ENCODE data around the gene CDH24.
A peak's percentile ranks its signal among the peaks of the same experiment; 100 is the strongest.

Gene CDH24, protein sequence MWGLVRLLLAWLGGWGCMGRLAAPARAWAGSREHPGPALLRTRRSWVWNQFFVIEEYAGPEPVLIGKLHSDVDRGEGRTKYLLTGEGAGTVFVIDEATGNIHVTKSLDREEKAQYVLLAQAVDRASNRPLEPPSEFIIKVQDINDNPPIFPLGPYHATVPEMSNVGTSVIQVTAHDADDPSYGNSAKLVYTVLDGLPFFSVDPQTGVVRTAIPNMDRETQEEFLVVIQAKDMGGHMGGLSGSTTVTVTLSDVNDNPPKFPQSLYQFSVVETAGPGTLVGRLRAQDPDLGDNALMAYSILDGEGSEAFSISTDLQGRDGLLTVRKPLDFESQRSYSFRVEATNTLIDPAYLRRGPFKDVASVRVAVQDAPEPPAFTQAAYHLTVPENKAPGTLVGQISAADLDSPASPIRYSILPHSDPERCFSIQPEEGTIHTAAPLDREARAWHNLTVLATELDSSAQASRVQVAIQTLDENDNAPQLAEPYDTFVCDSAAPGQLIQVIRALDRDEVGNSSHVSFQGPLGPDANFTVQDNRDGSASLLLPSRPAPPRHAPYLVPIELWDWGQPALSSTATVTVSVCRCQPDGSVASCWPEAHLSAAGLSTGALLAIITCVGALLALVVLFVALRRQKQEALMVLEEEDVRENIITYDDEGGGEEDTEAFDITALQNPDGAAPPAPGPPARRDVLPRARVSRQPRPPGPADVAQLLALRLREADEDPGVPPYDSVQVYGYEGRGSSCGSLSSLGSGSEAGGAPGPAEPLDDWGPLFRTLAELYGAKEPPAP

DNA sequence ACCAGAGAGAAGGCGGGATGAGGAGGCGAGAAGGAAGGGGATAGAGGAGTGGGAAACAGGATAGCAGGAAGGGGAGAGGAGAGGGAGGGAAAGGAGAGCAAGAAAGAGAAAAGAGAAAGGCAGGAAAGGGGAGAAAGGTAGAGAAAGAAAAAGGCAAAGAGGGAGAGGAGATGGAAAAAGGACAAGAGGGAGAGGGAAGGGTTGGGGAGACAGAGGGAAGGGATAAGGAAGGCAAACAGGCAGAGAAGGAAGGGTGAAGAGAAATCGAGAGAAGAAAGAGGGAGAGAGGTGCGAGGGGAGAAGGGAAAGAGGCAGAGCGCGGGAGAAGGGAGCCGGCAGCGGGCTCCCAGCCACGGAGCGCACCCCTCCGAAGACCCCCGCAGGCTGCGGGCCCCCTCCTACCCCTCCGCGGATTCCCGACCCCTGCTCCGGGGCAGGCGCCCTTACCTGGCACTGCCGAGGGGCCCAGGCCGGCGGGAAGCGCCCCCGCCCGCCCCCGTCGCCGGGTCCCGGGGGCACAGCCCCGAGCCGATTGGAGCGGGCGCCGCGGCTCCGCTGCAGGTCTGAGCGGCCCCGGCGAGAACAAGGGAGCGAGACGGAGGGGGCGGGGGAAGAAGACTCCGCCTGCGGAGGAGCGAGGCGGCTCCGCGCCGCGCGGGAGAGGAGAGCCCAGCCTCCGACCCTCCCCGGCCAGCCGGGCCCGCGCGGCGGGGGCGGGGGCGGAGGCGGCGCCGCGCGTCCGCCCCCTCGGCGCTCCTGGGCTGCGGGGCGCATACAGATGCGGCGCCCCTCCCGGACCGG lies at the start of gene CDH24:
TSS of gene CDH24 (minus strand) at position 565 of the 801 bp plus-strand sequence. CDS start 1,787 bp downstream, outside the sequence.
- Histone ChIP-seq H3K36me3 (ENCODE audit: control insufficient read depth in 1 of 2, insufficient read depth in 2 of 2, low read length in 2 of 2) (peaks cover 25 to 31% of the 10 kb centered on the region in 2 donors), H3K27ac (ENCODE audit: low read length) (no peak within 1 kb of the TSS), H3K9me3 (ENCODE audit: control insufficient read depth in 1 of 2, low read length in 2 of 2) (no peaks in the 10 kb centered on the region), H3K4me3 (ENCODE audit: low read depth in 1 of 2, low read length in 2 of 2) (peak within 1 kb of the TSS; percentile 57 to 81), H3K4me1 (ENCODE audit: control insufficient read depth in 1 of 2, insufficient read depth in 2 of 2, low read length in 2 of 2) (peaks cover 10 to 27% of the 10 kb centered on the region in 2 donors), H3K27me3 (ENCODE audit: low read depth, low read length) (no peaks in the 10 kb centered on the region)

DNA sequence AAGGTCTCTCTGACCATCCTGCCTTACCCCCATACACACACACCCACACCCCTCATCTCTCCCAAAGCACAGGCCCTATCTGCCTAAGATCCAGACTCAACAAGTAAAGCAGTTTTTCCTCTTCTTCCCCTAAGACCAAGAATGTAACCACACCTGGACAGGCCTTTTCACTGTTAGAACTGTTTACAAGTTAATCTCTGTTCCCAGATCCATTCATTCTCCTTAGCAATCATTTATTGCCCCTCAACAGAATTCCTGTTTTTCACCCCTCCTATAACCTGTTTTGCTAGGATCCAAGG lies 49.4 kb upstream of the CDH24 start:
- Histone ChIP-seq H3K9me3 (ENCODE audit: control insufficient read depth in 1 of 2, low read length in 2 of 2) (no peaks in the 10 kb centered on the region), H3K4me1 (ENCODE audit: control insufficient read depth in 1 of 2, insufficient read depth in 2 of 2, low read length in 2 of 2) (peaks cover 0 to 6% of the 10 kb centered on the region in 2 donors), H3K36me3 (ENCODE audit: control insufficient read depth in 1 of 2, insufficient read depth in 2 of 2, low read length in 2 of 2) (no peaks in the 10 kb centered on the region), H3K27ac (ENCODE audit: low read length) (no peak overlapping the region), H3K27me3 (ENCODE audit: low read depth, low read length) (no peaks in the 10 kb centered on the region), H3K4me3 (ENCODE audit: low read depth in 1 of 2, low read length in 2 of 2) (no peak overlapping the region)

DNA sequence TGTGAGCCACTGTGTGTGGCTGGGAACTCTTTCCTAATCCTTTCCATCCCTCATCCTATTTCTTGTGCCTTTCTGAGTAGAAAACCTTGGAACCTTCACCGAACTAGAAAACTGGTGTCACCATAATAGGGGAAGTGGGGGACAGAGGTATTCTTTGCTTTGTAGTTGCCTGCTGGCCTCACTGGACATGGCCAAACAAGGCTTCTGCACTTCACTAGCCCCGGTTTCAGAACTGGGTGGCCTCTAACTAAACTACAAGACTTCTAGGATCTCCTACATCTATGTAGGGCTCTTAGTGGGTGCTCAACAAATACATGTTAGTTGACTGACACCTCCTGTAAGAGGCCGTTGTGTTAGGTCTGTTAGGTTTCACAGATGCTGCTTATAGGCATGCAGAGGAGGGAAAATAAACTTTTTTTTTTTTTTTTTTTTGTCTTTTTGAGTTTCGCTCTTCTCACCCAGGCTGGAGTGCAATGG lies 48.1 kb upstream of the CDH24 start:
- H3K4me1 ChIP-seq (ENCODE audit: control insufficient read depth in 1 of 2, insufficient read depth in 2 of 2, low read length in 2 of 2) = peaks cover 0 to 6% of the 10 kb centered on the region in 2 donors
- no peak overlapping the region for H3K27ac ChIP-seq (ENCODE audit: low read length)
- no peaks in the 10 kb centered on the region for H3K36me3 ChIP-seq (ENCODE audit: control insufficient read depth in 1 of 2, insufficient read depth in 2 of 2, low read length in 2 of 2)
- no peak overlapping the region for H3K4me3 ChIP-seq (ENCODE audit: low read depth in 1 of 2, low read length in 2 of 2)
- no peaks in the 10 kb centered on the region for H3K9me3 ChIP-seq (ENCODE audit: control insufficient read depth in 1 of 2, low read length in 2 of 2)
- H3K27me3 ChIP-seq (ENCODE audit: low read depth, low read length) = no peaks in the 10 kb centered on the region

DNA sequence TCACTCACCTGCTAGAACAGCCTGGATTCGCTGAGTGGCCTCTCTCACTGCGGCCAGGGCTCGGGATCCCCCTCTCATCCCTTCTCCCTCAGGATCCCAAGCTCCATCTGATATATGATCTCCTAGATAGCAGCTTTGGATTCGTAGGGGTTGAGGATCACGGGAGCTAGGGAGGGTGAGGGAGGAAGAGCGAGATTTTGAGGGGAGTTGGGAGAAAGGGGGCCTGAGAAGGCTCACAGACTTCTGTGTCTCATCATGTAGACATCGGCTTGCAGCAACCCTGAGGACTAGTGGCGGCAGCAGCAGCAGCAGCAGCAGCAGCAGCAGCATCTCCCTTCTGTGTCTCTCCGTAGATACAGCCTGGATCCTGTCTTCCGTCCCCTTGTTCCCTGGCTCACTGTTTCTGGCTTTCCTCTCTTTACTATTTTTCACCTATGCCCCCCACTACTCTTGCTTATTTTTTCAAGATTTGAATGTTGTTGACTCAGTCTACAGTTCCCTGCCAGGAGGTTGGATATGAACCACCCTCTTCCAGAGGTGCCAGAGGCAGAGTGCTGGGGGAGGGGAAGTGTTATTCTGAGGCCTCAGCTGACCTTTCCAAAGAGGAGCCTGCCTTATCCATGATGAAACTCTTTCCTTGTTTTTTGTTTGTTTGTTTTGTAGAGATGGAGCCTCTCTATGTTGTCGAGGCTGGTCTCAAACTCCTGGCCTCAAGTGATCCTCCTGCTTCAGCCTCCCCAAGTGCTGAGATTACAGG lies 47.4 kb upstream of the CDH24 start, which contains the start of gene CIROP:
TSS of gene CIROP (minus strand) at position 399 of the 757 bp plus-strand sequence. CDS start at position 330, 69 bp downstream.
- H3K9me3 ChIP-seq (ENCODE audit: control insufficient read depth in 1 of 2, low read length in 2 of 2) = no peaks in the 10 kb centered on the region
- no peak within 1 kb of the TSS for H3K27ac ChIP-seq (ENCODE audit: low read length)
- no peaks in the 10 kb centered on the region for H3K27me3 ChIP-seq (ENCODE audit: low read depth, low read length)
- no peak within 1 kb of the TSS for H3K4me3 ChIP-seq (ENCODE audit: low read depth in 1 of 2, low read length in 2 of 2)
- peaks cover 0 to 6% of the 10 kb centered on the region in 2 donors for H3K4me1 ChIP-seq (ENCODE audit: control insufficient read depth in 1 of 2, insufficient read depth in 2 of 2, low read length in 2 of 2)
- H3K36me3 ChIP-seq (ENCODE audit: control insufficient read depth in 1 of 2, insufficient read depth in 2 of 2, low read length in 2 of 2) = no peaks in the 10 kb centered on the region

DNA sequence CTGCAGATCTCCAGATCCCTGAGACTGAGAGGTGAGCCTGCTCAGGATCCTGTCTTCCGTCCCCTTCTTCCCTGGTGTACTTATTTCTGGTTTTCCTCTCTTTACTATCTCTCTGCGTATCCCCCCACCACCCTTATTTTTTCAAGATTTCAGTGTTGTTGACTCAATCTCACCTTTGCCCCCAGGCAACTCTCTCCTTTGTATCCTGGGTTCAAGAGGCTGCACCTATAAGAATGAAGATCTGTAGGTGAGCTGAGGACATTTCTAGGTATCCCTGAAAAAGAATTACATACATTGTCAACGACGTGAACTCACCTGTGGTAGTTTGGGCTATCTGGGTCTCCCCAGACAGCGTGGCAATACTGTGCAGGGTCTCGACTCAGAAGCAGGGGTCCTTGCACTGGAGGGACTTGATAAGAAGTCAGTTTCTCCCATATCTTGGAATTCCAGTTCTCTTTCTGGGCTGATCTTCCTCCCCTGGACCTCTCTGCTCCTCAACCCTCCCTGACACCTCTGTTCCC lies 46.8 kb upstream of the CDH24 start:
- H3K4me3 ChIP-seq (ENCODE audit: low read depth in 1 of 2, low read length in 2 of 2) = no peak overlapping the region
- H3K4me1 ChIP-seq (ENCODE audit: control insufficient read depth in 1 of 2, insufficient read depth in 2 of 2, low read length in 2 of 2) = peaks cover 0 to 6% of the 10 kb centered on the region in 2 donors
- peaks cover 0 to 3% of the 10 kb centered on the region in 2 donors for H3K36me3 ChIP-seq (ENCODE audit: control insufficient read depth in 1 of 2, insufficient read depth in 2 of 2, low read length in 2 of 2)
- H3K27me3 ChIP-seq (ENCODE audit: low read depth, low read length) = no peaks in the 10 kb centered on the region
- H3K27ac ChIP-seq (ENCODE audit: low read length) = no peak overlapping the region
- no peaks in the 10 kb centered on the region for H3K9me3 ChIP-seq (ENCODE audit: control insufficient read depth in 1 of 2, low read length in 2 of 2)

DNA sequence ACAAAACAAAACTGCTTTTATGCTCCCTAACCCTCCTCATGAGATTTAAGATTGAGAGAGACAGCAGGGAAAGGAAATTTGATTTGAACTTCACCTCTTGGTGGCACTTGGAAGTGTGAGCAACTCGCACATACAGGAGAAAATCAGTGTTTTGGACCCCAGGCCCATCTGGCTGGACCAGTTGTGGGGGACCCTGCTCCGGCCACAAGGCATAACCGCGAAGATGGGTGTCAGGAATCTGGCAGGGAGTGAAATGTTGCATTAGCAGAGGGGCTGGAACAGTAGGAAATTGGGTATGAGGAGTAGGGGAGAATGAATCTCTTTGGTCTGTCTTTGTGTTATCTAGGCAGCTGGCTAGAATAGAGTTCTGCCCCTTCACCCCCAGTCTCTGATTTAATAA lies 46.3 kb upstream of the CDH24 start:
- Histone ChIP-seq H3K27me3 (ENCODE audit: low read depth, low read length) (no peaks in the 10 kb centered on the region), H3K36me3 (ENCODE audit: control insufficient read depth in 1 of 2, insufficient read depth in 2 of 2, low read length in 2 of 2) (peaks cover 5 to 8% of the 10 kb centered on the region in 2 donors), H3K4me1 (ENCODE audit: control insufficient read depth in 1 of 2, insufficient read depth in 2 of 2, low read length in 2 of 2) (peaks cover 0 to 6% of the 10 kb centered on the region in 2 donors), H3K9me3 (ENCODE audit: control insufficient read depth in 1 of 2, low read length in 2 of 2) (no peaks in the 10 kb centered on the region), H3K4me3 (ENCODE audit: low read depth in 1 of 2, low read length in 2 of 2) (no peak overlapping the region), H3K27ac (ENCODE audit: low read length) (no peak overlapping the region)

DNA sequence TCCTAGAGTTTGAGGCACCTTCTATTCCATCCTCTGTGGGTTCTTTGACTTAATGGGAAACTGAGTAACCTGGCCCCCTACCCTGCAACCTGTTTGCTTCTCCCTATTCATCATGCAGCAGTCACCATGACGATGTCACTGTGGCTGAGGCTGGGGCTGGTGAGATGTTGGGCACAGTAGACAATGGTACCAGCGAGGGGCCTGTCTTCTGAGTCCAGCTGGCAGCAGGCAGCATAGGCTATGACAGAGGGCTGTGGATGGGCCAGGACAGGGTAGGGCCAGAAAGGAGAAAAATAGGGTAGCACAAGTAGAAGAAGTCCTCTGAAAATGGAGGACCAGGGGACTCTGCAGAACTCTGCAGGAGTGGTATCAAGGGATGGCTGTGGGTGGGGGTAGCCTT lies 45.5 kb upstream of the CDH24 start:
- H3K4me3 ChIP-seq (ENCODE audit: low read depth in 1 of 2, low read length in 2 of 2) = no peak overlapping the region
- H3K9me3 ChIP-seq (ENCODE audit: control insufficient read depth in 1 of 2, low read length in 2 of 2) = no peaks in the 10 kb centered on the region
- no peak overlapping the region for H3K27ac ChIP-seq (ENCODE audit: low read length)
- peaks cover under 1 to 10% of the 10 kb centered on the region in 2 donors for H3K4me1 ChIP-seq (ENCODE audit: control insufficient read depth in 1 of 2, insufficient read depth in 2 of 2, low read length in 2 of 2)
- no peaks in the 10 kb centered on the region for H3K27me3 ChIP-seq (ENCODE audit: low read depth, low read length)
- peaks cover 13 to 16% of the 10 kb centered on the region in 2 donors for H3K36me3 ChIP-seq (ENCODE audit: control insufficient read depth in 1 of 2, insufficient read depth in 2 of 2, low read length in 2 of 2)

DNA sequence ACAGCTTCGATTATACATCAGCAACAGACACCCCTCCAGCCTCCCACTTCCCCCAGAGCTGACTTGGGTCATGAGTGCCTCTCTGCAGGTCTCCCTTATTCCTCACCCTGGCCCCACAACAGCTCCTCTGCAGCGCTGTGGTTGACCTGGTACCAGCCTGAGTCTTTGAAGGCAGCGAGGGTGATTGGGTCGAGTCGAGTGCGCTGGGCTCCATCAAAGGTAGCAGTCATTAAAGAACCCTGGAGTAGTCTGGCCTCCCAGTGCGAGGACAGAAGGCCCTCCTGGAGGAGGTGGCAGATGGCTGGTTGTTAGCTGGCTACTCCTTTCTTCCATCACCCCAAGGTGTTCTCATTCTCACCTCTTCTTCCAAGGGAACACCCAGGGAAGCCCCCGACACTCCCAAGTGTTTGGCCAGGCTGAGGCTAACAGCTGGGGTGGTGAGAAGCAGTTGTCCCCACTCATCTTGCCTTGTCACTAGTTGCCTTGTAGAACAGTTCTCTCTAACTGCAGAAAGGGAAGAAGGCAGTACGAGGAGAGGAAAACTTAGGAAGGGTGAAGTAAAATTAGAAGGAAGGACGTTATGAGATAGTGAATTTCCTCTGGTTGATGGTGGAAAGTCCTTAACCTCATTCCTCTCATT lies 44.8 kb upstream of the CDH24 start:
- Histone ChIP-seq H3K27me3 (ENCODE audit: low read depth, low read length) (no peaks in the 10 kb centered on the region), H3K9me3 (ENCODE audit: control insufficient read depth in 1 of 2, low read length in 2 of 2) (no peaks in the 10 kb centered on the region), H3K4me3 (ENCODE audit: low read depth in 1 of 2, low read length in 2 of 2) (no peak overlapping the region), H3K27ac (ENCODE audit: low read length) (no peak overlapping the region), H3K36me3 (ENCODE audit: control insufficient read depth in 1 of 2, insufficient read depth in 2 of 2, low read length in 2 of 2) (peaks cover 17 to 18% of the 10 kb centered on the region in 2 donors), H3K4me1 (ENCODE audit: control insufficient read depth in 1 of 2, insufficient read depth in 2 of 2, low read length in 2 of 2) (peaks cover 7 to 17% of the 10 kb centered on the region in 2 donors)

DNA sequence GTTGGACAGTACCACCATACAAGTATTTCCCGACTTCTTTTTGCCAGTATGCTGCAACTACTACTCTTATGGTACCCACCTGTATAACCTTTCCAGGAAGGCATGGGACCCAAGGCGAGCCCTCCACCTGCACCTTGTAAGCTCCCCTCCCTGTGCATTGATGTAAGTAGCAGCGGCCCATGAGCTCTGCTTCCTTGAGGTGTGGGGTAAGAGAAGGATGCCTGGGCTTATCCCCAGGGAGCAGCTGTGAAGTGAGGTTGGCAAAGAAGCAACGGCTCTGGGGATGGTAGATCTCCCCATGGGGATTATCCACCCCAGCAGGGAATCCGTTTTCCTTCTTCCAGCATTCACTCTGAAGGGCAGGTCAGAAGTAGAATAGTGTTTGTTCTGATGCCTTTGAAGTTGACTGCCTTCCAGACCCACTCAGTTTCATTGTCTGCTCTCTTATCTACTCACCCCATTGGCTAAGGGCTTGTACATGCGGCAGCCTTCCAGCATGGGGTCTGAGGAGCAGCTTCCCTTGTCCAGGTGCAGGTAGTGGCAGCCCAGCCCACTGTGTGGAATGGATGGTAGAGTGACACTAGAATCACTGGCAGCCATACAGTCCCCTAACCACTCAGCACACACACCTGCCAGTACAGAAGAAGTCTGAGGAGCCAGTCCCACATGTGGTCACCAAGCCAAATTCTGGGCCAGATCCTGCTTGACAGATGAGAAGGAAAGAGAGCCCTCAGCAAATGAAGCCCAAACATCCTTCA lies 44.1 kb upstream of the CDH24 start:
- Histone ChIP-seq H3K36me3 (ENCODE audit: control insufficient read depth in 1 of 2, insufficient read depth in 2 of 2, low read length in 2 of 2) (peaks cover 17 to 18% of the 10 kb centered on the region in 2 donors), H3K27ac (ENCODE audit: low read length) (no peak overlapping the region), H3K4me1 (ENCODE audit: control insufficient read depth in 1 of 2, insufficient read depth in 2 of 2, low read length in 2 of 2) (peaks cover 13 to 25% of the 10 kb centered on the region in 2 donors), H3K27me3 (ENCODE audit: low read depth, low read length) (no peaks in the 10 kb centered on the region), H3K4me3 (ENCODE audit: low read depth in 1 of 2, low read length in 2 of 2) (no peak overlapping the region), H3K9me3 (ENCODE audit: control insufficient read depth in 1 of 2, low read length in 2 of 2) (no peaks in the 10 kb centered on the region)

Data from muscle layer of duodenum (tissue), 2 donors.